Karpas-422 (cell line): ENCODE results near the gene CDS2. TPM values are rescaled to one million over a fixed set of nuclear protein-coding genes. Genes with fewer than 3 reads are reported as not detected.

ENCODE experiments used
- DNase-seq: peaks from one replicate; pipeline ENCODE4 v3.0.0-alpha.2; 2015
- H2AFZ ChIP-seq: fragments of 200-600 bp; sonication (generic); 2 replicates; pipeline ENCODE4 v1.6.1; 2014; ENCODE audit warnings: antibody characterized with exemption, low read length, mixed read lengths
- H3K27ac ChIP-seq: fragments of 200-600 bp; sonication (generic); 2 replicates; pipeline ENCODE4 v1.5.1; 2014; ENCODE audit warnings: mild to moderate bottlenecking, low read length, moderate library complexity
- H3K27me3 ChIP-seq: fragments of 200-600 bp; sonication (generic); 2 replicates; pipeline ENCODE4 v1.6.1; 2014; ENCODE audit warnings: low read length, mixed read lengths
- H3K36me3 ChIP-seq: fragments of 200-600 bp; sonication (generic); 2 replicates; pipeline ENCODE4 v1.6.1; 2014; ENCODE audit warnings: low read length, mixed read lengths; ENCODE audit not compliant: insufficient read depth
- H3K4me1 ChIP-seq: fragments of 200-600 bp; sonication (generic); 2 replicates; pipeline ENCODE4 v1.6.1; 2014; ENCODE audit warnings: mild to moderate bottlenecking, low read length, mixed read lengths
- H3K4me2 ChIP-seq: fragments of 200-600 bp; sonication (generic); 2 replicates; pipeline ENCODE4 v1.6.1; 2014; ENCODE audit warnings: low read length, low read depth, mild to moderate bottlenecking; ENCODE audit not compliant: poor library complexity, severe bottlenecking
- H3K4me3 ChIP-seq: fragments of 200-600 bp; sonication (generic); 2 replicates; pipeline ENCODE4 v1.5.1; 2014; ENCODE audit warnings: mild to moderate bottlenecking, antibody characterized with exemption, low read length, mixed read lengths
- H3K79me2 ChIP-seq: fragments of 200-600 bp; sonication (generic); 2 replicates; pipeline ENCODE4 v1.6.1; 2014; ENCODE audit warnings: mild to moderate bottlenecking, low read length, mixed read lengths
- H3K9ac ChIP-seq: fragments of 200-600 bp; sonication (generic); 2 replicates; pipeline ENCODE4 v1.6.0; 2014; ENCODE audit warnings: low read length
- H3K9me2 ChIP-seq: fragments of 200-600 bp; sonication (generic), shearing (Covaris generic); replicated peaks from 2 replicates; pipeline ENCODE4 v1.6.0; 2014; ENCODE audit warnings: mild to moderate bottlenecking, low read length, moderate library complexity; ENCODE audit not compliant: insufficient read depth
- H3K9me3 ChIP-seq: fragments of 300-700, 200-600 bp; sonication (generic); 2 replicates; pipeline ENCODE4 v1.6.1; 2014; ENCODE audit warnings: low read length, mixed read lengths
- H4K20me1 ChIP-seq: fragments of 200-600 bp; sonication (generic); 2 replicates; pipeline ENCODE4 v1.6.1; 2014; ENCODE audit warnings: mild to moderate bottlenecking, antibody characterized with exemption, low read length, low read depth; ENCODE audit not compliant: insufficient read depth
- total RNA-seq: library from RNA; depleted of rRNA; stranded (reverse); fragments of >200 nt; shearing (Covaris generic); gene quantifications from 2 replicates; pipeline ENCODE4 v1.2.3, GENCODE V29; 2014; ENCODE audit warnings: low replicate concordance

CDS2 gene
- total RNA-seq, 1 experiment from 2014 or later = 26.8 TPM

DNA sequence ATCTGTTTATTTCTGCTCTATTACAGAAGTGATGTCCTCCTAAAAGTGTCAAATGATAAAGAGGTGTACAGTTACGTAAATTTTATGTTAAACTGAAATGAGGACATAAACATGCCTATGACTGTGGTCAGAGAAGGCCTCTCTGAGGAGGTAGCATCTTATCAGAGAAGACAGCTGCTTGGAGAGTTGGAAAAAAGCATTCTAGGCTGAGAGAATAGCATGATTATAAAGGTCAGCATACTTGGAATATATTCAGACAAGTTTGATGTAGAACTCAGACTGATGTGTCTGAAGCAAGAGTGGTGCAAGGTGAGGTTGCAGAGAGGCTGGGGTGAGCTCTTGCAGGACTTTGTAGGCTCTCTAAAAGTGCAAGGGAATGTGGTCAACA lies 3.9 kb upstream of the CDS2 start:
- Histone ChIP-seq H3K79me2 (peaks cover 22% of the 10 kb centered on the region), H3K27me3 (no peaks in the 10 kb centered on the region), H3K4me1 (peaks cover 19% of the 10 kb centered on the region), H2AFZ (no peak overlapping the region), H3K4me2 (no peak overlapping the region), H3K9ac (peak overlapping the region; percentile 3; the same call in 1 of the 2 replicates), H3K36me3 (peaks cover 12% of the 10 kb centered on the region), H4K20me1 (peaks cover 10% of the 10 kb centered on the region; the same call in 1 of the 2 replicates), H3K4me3 (no peak overlapping the region), H3K27ac (no peak overlapping the region), H3K9me3 (no peaks in the 10 kb centered on the region), H3K9me2 (no peaks in the 10 kb centered on the region)
- DNase-seq = no peak

GRCh38 chr20:5127204-5127858 lies 523 bp downstream of the CDS2 start:
- Histone ChIP-seq H3K4me1 (peaks cover 27% of the 10 kb centered on the region), H3K9me2 (no peaks in the 10 kb centered on the region), H3K9me3 (no peaks in the 10 kb centered on the region), H3K36me3 (no peaks in the 10 kb centered on the region), H3K4me2 (peak overlapping the region; percentile 98), H3K4me3 (peak overlapping the region; percentile 95), H3K27me3 (no peaks in the 10 kb centered on the region), H3K9ac (peak overlapping the region; percentile 88), H3K27ac (peak overlapping the region; percentile 88), H3K79me2 (peaks cover 46% of the 10 kb centered on the region), H2AFZ (peak overlapping the region; percentile 94), H4K20me1 (no peaks in the 10 kb centered on the region)
- peak; percentile 94 for DNase-seq

DNA sequence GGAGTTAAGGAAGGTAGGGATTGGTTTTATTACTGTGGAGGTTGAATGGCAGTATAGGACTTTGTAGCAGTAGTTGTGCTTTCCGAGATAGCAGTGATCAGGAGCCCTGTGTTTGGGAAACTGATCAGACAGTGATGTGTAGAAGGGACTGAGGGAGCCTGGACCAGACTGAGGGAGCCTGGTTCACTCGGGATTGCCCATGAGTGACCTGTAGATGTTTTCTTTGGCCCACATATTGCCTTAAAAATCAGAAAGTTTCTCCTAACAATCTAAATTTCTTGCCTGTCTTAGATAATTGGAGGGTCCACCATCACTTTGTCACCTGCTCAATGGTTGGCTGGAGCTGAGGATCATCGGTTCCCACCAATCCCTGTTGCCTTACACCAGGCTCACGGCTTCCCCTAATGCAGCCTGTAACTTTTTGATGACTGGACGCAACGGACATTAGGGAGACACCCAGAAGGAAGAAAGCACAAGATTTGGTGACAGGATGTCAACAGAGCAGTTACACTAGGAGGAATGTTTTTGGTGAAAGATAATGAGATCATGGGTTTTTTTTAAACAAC lies 1.1 kb downstream of the CDS2 start:
- Histone ChIP-seq H3K79me2 (peaks cover 52% of the 10 kb centered on the region), H3K27me3 (no peaks in the 10 kb centered on the region), H3K9me2 (no peaks in the 10 kb centered on the region), H3K9ac (peak overlapping the region; percentile 88), H3K4me2 (peak overlapping the region; percentile 98), H3K9me3 (no peaks in the 10 kb centered on the region), H2AFZ (peak overlapping the region; percentile 94; the same call in 1 of the 2 replicates), H3K36me3 (no peaks in the 10 kb centered on the region), H3K4me3 (peak overlapping the region; percentile 95), H3K4me1 (peaks cover 27% of the 10 kb centered on the region), H4K20me1 (no peaks in the 10 kb centered on the region), H3K27ac (peak overlapping the region; percentile 88)
- no peak for DNase-seq

GRCh38 chr20:5128886-5129285 lies 2.1 kb downstream of the CDS2 start:
- Histone ChIP-seq H3K9me2 (no peaks in the 10 kb centered on the region), H3K4me1 (peaks cover 27% of the 10 kb centered on the region), H3K9ac (peak overlapping the region; percentile 88), H3K79me2 (peaks cover 62% of the 10 kb centered on the region), H4K20me1 (no peaks in the 10 kb centered on the region), H3K36me3 (no peaks in the 10 kb centered on the region), H3K27ac (no peak overlapping the region), H3K4me3 (peak overlapping the region; percentile 95; the same call in 1 of the 2 replicates), H3K9me3 (no peaks in the 10 kb centered on the region), H3K4me2 (peak overlapping the region; percentile 98), H3K27me3 (no peaks in the 10 kb centered on the region), H2AFZ (no peak overlapping the region)
- no peak for DNase-seq

DNA sequence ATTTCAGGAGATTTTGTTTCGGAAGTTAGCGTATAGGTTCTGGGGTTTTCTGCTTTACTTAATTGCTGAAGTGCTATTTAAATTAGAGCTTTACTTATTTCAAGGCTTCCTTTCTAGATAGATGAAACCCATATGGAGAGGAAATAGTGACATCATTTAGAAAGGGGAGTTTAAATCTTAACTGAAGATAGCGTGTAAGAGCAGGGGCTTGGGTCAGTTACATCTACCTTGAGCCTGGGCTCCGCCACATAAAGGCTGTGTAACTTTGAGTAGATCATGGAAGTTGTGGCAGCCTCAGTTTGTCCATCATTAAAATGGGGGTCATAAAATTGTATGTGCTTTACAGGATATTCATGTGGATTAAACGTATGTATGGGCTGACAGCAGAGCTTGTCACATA lies 4.7 kb downstream of the CDS2 start:
- Histone ChIP-seq H3K79me2 (peaks cover 84% of the 10 kb centered on the region), H3K4me1 (peaks cover 27% of the 10 kb centered on the region), H3K4me3 (no peak overlapping the region), H3K9me2 (no peaks in the 10 kb centered on the region), H3K27me3 (no peaks in the 10 kb centered on the region), H4K20me1 (no peaks in the 10 kb centered on the region), H3K27ac (no peak overlapping the region), H3K9ac (no peak overlapping the region), H2AFZ (no peak overlapping the region), H3K4me2 (no peak overlapping the region), H3K36me3 (no peaks in the 10 kb centered on the region), H3K9me3 (no peaks in the 10 kb centered on the region)
- no peak for DNase-seq

- no peaks in the 10 kb centered on the region for H3K36me3 ChIP-seq
- no peak overlapping the region for H3K9ac ChIP-seq
- peaks cover 90% of the 10 kb centered on the region for H3K79me2 ChIP-seq
- H3K9me2 ChIP-seq = no peaks in the 10 kb centered on the region
- no peaks in the 10 kb centered on the region for H3K27me3 ChIP-seq
- peaks cover 16% of the 10 kb centered on the region for H3K4me1 ChIP-seq
- no peak for DNase-seq
- H4K20me1 ChIP-seq = no peaks in the 10 kb centered on the region
- no peaks in the 10 kb centered on the region for H3K9me3 ChIP-seq
- no peak overlapping the region for H3K27ac ChIP-seq
- no peak overlapping the region for H2AFZ ChIP-seq
- no peak overlapping the region for H3K4me2 ChIP-seq
- H3K4me3 ChIP-seq = no peak overlapping the region
Measured at GRCh38 chr20:5133998-5134397, 7.2 kb downstream of the CDS2 start.

DNA sequence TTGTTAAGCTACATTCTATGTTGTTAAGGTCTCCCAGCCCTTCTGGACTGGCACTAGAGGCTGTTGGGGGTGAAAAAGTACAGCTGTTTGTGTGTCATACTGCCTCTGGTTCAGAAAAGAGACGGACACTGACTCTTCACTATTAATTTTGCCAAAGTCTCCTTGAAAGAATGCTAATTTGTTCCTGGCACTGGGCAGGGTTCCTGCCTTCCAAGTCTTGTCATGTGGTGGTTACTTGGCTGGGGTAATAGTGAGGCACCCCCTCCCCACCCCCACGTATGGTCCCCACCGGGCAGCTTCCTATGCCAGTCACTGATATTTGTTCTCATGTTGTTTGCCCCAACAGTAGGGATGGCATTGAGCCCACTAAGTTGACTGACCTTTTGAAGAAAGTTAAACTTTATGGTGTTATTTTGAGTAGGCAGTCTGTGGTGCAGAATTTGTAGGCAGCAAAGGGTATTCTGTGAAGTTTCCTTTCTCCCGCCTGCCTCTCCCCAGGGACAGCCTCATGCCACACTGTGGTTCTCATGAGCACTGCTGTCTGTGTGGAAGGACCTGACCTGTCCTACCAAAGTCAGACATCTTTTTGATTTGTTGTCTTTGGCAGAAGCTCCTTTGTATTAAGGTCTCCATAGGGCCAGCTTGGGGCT lies 8.7 kb downstream of the CDS2 start:
- H3K9me2 ChIP-seq = no peaks in the 10 kb centered on the region

DNA sequence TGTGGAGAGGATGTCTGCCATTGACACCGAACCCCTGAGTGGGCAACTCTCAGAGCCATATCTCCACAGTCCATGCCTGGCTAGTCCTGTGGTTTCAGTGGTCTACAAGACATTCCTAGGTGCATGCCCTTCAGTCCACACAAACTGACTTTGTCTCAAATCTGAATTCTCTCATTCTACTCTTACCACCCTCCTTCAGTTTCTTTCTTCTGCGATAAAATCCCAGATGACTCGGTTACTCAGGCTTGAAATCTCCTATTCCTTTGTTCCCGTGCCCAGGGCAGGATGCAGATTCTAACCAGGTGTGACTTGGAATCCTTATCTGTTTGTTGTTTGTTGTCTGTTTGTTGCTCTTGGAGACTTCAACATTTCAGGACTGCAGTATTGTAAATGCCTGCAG lies 9.3 kb downstream of the CDS2 start:
- no peak overlapping the region for H3K4me2 ChIP-seq

More for the DNA sequence above, 8.7 kb downstream of the CDS2 start:
- Histone ChIP-seq H3K4me3 (no peak overlapping the region), H3K9ac (no peak overlapping the region), H3K36me3 (no peaks in the 10 kb centered on the region), H3K27me3 (no peaks in the 10 kb centered on the region), H4K20me1 (0 out of 2 replicates have a peak, but pooled peaks cover 3% of the 10 kb centered on the region), H3K9me3 (no peaks in the 10 kb centered on the region), H3K79me2 (peaks cover 88% of the 10 kb centered on the region), H3K4me1 (peaks cover 15% of the 10 kb centered on the region), H2AFZ (no peak overlapping the region), H3K27ac (no peak overlapping the region), H3K4me2 (no peak overlapping the region)
- DNase-seq = no peak

More for the DNA sequence above, 9.3 kb downstream of the CDS2 start:
- Histone ChIP-seq H3K4me1 (peaks cover 18% of the 10 kb centered on the region), H3K36me3 (no peaks in the 10 kb centered on the region), H3K27me3 (no peaks in the 10 kb centered on the region), H4K20me1 (0 out of 2 replicates have a peak, but pooled peaks cover 3% of the 10 kb centered on the region), H3K9ac (no peak overlapping the region), H3K9me2 (no peaks in the 10 kb centered on the region), H3K9me3 (no peaks in the 10 kb centered on the region), H3K79me2 (peaks cover 91% of the 10 kb centered on the region), H3K4me3 (no peak overlapping the region), H3K27ac (no peak overlapping the region), H2AFZ (no peak overlapping the region)
- DNase-seq = no peak
